IMR-90 (cell line): Measurements from ENCODE around the gene SLIT1. TPM values are rescaled to one million over a fixed set of nuclear protein-coding genes. Genes with fewer than 3 reads are reported as not detected.

Experiments
- ATAC-seq: fragments of 200-7000 bp; cut with Tn5 transposase; 2 replicates; pipeline ENCODE4 v1.9.1; 2020; ENCODE audit warnings: low read depth, mild to moderate bottlenecking, moderate library complexity
- BruUV-seq: library from RNA; stranded (reverse); fragments of 400-500 nt; replicated peaks from 2 replicates; lab custom pipeline; 2021; lab: Mats Ljungman, UMichigan
- CTCF ChIA-PET: fragments of 300-600 bp; formaldehyde crosslinking; extraction: SDS; loops from one replicate; lab custom pipeline; 2021; ENCODE audit warnings: antibody characterized with exemption; lab: Yijun Ruan, JAX
- POLR2A ChIA-PET: fragments of 300-600 bp; sonication (Branson Sonifier 250); formaldehyde crosslinking; loops from one replicate; lab custom pipeline; 2022; ENCODE audit warnings: antibody characterized with exemption; ENCODE audit not compliant: unreplicated experiment; lab: Charles Lee
- DNase-seq: peaks from one replicate; pipeline ENCODE4 v3.0.0; 2013
- H2AFZ ChIP-seq: replicated peaks from 2 replicates; pipeline ENCODE3; 2013; ENCODE audit warnings: low read length, mild to moderate bottlenecking; ENCODE audit not compliant: poor library complexity
- H2AK5ac ChIP-seq: 2 replicates; pipeline ENCODE4 v1.6.1; 2013; ENCODE audit warnings: low read depth, low read length, inconsistent platforms
- H2AK9ac ChIP-seq: replicated peaks from 2 replicates; pipeline ENCODE3; 2013; ENCODE audit warnings: mild to moderate bottlenecking, low read depth, low read length, moderate library complexity; ENCODE audit not compliant: poor library complexity
- H2BK120ac ChIP-seq: 2 replicates; pipeline ENCODE4 v1.6.1; 2013; ENCODE audit warnings: low read depth, low read length, inconsistent platforms
- H2BK15ac ChIP-seq: 3 replicates; pipeline ENCODE4 v1.6.1; 2013; ENCODE audit warnings: low read depth, low read length, inconsistent platforms
- H2BK20ac ChIP-seq: 2 replicates; pipeline ENCODE4 v1.6.1; 2013; ENCODE audit warnings: low read depth, mild to moderate bottlenecking, inconsistent platforms, low read length, moderate library complexity
- H2BK5ac ChIP-seq: 2 replicates; pipeline ENCODE4 v1.6.1; 2013; ENCODE audit warnings: mild to moderate bottlenecking, low read depth, low read length, inconsistent platforms; ENCODE audit not compliant: poor library complexity, severe bottlenecking
- H3K14ac ChIP-seq: replicated peaks from 2 replicates; pipeline ENCODE4 v1.6.1; 2013; ENCODE audit warnings: low read depth, low read length, inconsistent platforms
- H3K18ac ChIP-seq: 2 replicates; pipeline ENCODE4 v1.6.1; 2013; ENCODE audit warnings: low read depth, low read length, control low read depth
- H3K23ac ChIP-seq: 2 replicates; pipeline ENCODE4 v1.6.1; 2013; ENCODE audit warnings: low read depth, low read length, inconsistent platforms
- H3K27ac ChIP-seq: 2 replicates; pipeline ENCODE4 v1.5.1; 2013; ENCODE audit warnings: mild to moderate bottlenecking, control low read depth, low read length; ENCODE audit not compliant: insufficient read depth
- H3K27me3 ChIP-seq: 2 replicates; pipeline ENCODE4 v1.6.1; 2013; ENCODE audit warnings: low read length; ENCODE audit not compliant: control insufficient read depth, insufficient read depth
- H3K36me3 ChIP-seq: 2 replicates; pipeline ENCODE4 v1.6.1; 2013; ENCODE audit warnings: low read length, mixed read lengths; ENCODE audit not compliant: control insufficient read depth, insufficient read depth
- H3K4ac ChIP-seq: 2 replicates; pipeline ENCODE4 v1.6.1; 2013; ENCODE audit warnings: low read depth, low read length, inconsistent platforms
- H3K4me1 ChIP-seq: 2 replicates; pipeline ENCODE4 v1.6.1; 2013; ENCODE audit warnings: low read length, mixed read lengths; ENCODE audit not compliant: control insufficient read depth, insufficient read depth
- H3K4me2 ChIP-seq: 2 replicates; pipeline ENCODE4 v1.6.1; 2013; ENCODE audit warnings: low read depth, mild to moderate bottlenecking, control low read depth, low read length, moderate library complexity
- H3K4me3 ChIP-seq: 2 replicates; pipeline ENCODE4 v1.5.1; 2013; ENCODE audit warnings: low read depth, mild to moderate bottlenecking, control low read depth, low read length, moderate library complexity; ENCODE audit not compliant: insufficient read depth
- H3K56ac ChIP-seq: 2 replicates; pipeline ENCODE4 v1.6.1; 2013; ENCODE audit warnings: low read length, inconsistent platforms; ENCODE audit not compliant: insufficient read depth; ENCODE audit errors: extremely low read depth
- H3K79me1 ChIP-seq, 2 experiments: 2 replicates each; pipeline ENCODE4 v1.6.1; 2013; ENCODE audit warnings: low read length in 2 of 2, inconsistent platforms in 1 of 2, low read depth in 1 of 2
- H3K9ac ChIP-seq: 2 replicates; pipeline ENCODE4 v1.6.1; 2013; ENCODE audit warnings: low read depth, low read length, control low read depth
- H3K9me1 ChIP-seq: 2 replicates; pipeline ENCODE4 v1.6.1; 2013; ENCODE audit warnings: low read length, inconsistent platforms; ENCODE audit not compliant: insufficient read depth
- H3K9me3 ChIP-seq: 2 replicates; pipeline ENCODE4 v1.6.1; 2013; ENCODE audit warnings: low read length; ENCODE audit not compliant: control insufficient read depth, insufficient read depth
- H4K20me1 ChIP-seq: 2 replicates; pipeline ENCODE4 v1.6.1; 2013; ENCODE audit warnings: low read length, inconsistent platforms; ENCODE audit not compliant: insufficient read depth
- H4K5ac ChIP-seq: 2 replicates; pipeline ENCODE4 v1.6.1; 2013; ENCODE audit warnings: mild to moderate bottlenecking, low read depth, low read length, control low read depth
- H4K8ac ChIP-seq, 2 experiments: 2 replicates each; pipeline ENCODE4 v1.6.1; 2013; ENCODE audit warnings: low read depth in 2 of 2, low read length in 2 of 2, control low read depth in 1 of 2, inconsistent platforms in 1 of 2
- H4K91ac ChIP-seq: 2 replicates; pipeline ENCODE4 v1.6.1; 2013; ENCODE audit warnings: low read depth, low read length, inconsistent platforms; ENCODE audit not compliant: insufficient read depth
- BHLHE40 ChIP-seq: fragments of 150-350 bp; IDR thresholded peaks from 2 replicates; pipeline ENCODE4 v1.6.1; 2016; ENCODE audit warnings: mild to moderate bottlenecking, low read depth, low read length
- CEBPB ChIP-seq: IDR thresholded peaks from 2 replicates; pipeline ENCODE4 v1.6.1; 2012; ENCODE audit warnings: low read depth, low read length, improper control_type of control experiment
- CHD1 ChIP-seq: IDR thresholded peaks from 2 replicates; pipeline ENCODE4 v1.6.1; 2012; ENCODE audit warnings: low read depth, low read length, improper control_type of control experiment
- FOS ChIP-seq: fragments of 150-350 bp; IDR thresholded peaks from 2 replicates; pipeline ENCODE4 v1.6.1; 2016; ENCODE audit warnings: low read depth, low read length
- MAFK ChIP-seq: IDR thresholded peaks from 2 replicates; pipeline ENCODE4 v1.6.1; 2012; ENCODE audit warnings: low read depth, low read length, improper control_type of control experiment
- MAZ ChIP-seq: IDR thresholded peaks from 2 replicates; pipeline ENCODE4 v1.6.1; 2012; ENCODE audit warnings: low read depth, mild to moderate bottlenecking, low read length, improper control_type of control experiment, moderate library complexity, borderline replicate concordance
- NFE2L2 ChIP-seq: fragments of 150-350 bp; IDR thresholded peaks from 2 replicates; pipeline ENCODE4 v1.6.1; 2016; ENCODE audit warnings: low read depth, mild to moderate bottlenecking, low read length
- POLR2A ChIP-seq: IDR thresholded peaks from 2 replicates; pipeline ENCODE4 v1.6.1; 2012; ENCODE audit warnings: mild to moderate bottlenecking, low read depth, low read length
- RAD21 ChIP-seq: IDR thresholded peaks from 2 replicates; pipeline ENCODE4 v1.6.1; 2012; ENCODE audit warnings: low read length, improper control_type of control experiment
- RCOR1 ChIP-seq: IDR thresholded peaks from 2 replicates; pipeline ENCODE4 v1.6.1; 2012; ENCODE audit warnings: mild to moderate bottlenecking, low read length, improper control_type of control experiment; ENCODE audit not compliant: insufficient replicate concordance
- SMC3 ChIP-seq: fragments of 150-350 bp; IDR thresholded peaks from 2 replicates; pipeline ENCODE4 v1.6.1; 2016; ENCODE audit warnings: low read depth, mild to moderate bottlenecking, antibody characterized with exemption, low read length, moderate library complexity
- WGBS, 2 experiments: methylation state at CpG; one replicate each; pipeline versions ENCODE4 v1.1.5 to v1.1.7; 2013; ENCODE audit warnings: missing lambda C conversion rate in 2 of 2; ENCODE audit not compliant: insufficient read length in 1 of 2; ENCODE audit errors: extremely low coverage in 2 of 2; 5-methylcytosine and 5-hydroxymethylcytosine counted together
- dilution Hi-C: fragments of 300-500 bp; cut with HindIII; formaldehyde crosslinking; loops from one replicate; pipeline ENCODE4 v1.14.3; 2018; ENCODE audit warnings: low sequenced_read_pairs; ENCODE audit not compliant: unreplicated experiment
- in situ Hi-C: fragments of 300-500 bp; cut with MboI; formaldehyde crosslinking; loops from 3 replicates; pipeline ENCODE4 v1.14.3; 2019; ENCODE audit warnings: low sequenced_read_pairs, inconsistent platforms, mixed read lengths
- intact Hi-C: fragments of 100-400 bp; cut with micrococcal nuclease; formaldehyde crosslinking; loops from 2 replicates; pipeline ENCODE4 v1.10.0; 2022
- polyA plus RNA-seq, 3 experiments: library from polyadenylated mRNA; depleted of rRNA; stranded (reverse); fragments of >200 nt; gene quantifications; 2 replicates each; pipeline ENCODE4 v1.2.3, GENCODE V29; 2012; ENCODE audit warnings: low replicate concordance in 1 of 3
- total RNA-seq: library from RNA; depleted of rRNA; stranded (reverse); fragments of >200 nt; gene quantifications from 2 replicates; pipeline ENCODE4 v1.2.3, GENCODE V29; 2012
- TF ChIP-seq, protein P1 (sequence below): conservative IDR thresholded peaks from 2 replicates; pipeline ENCODE4 v1.5.1; 2012; ENCODE audit warnings: mild to moderate bottlenecking, low read depth, low read length, improper control_type of control experiment
- TF ChIP-seq, protein P2 (sequence below): fragments of 150-350 bp; IDR thresholded peaks from 2 replicates; pipeline ENCODE4 v1.6.1; 2016; ENCODE audit warnings: low read depth, mild to moderate bottlenecking, low read length, moderate library complexity, borderline replicate concordance

The SLIT1 gene
- total and polyA plus RNA-seq, 2 of the 4 experiments (the other 2 are of a cell fraction) = under 0.01 TPM

DNA sequence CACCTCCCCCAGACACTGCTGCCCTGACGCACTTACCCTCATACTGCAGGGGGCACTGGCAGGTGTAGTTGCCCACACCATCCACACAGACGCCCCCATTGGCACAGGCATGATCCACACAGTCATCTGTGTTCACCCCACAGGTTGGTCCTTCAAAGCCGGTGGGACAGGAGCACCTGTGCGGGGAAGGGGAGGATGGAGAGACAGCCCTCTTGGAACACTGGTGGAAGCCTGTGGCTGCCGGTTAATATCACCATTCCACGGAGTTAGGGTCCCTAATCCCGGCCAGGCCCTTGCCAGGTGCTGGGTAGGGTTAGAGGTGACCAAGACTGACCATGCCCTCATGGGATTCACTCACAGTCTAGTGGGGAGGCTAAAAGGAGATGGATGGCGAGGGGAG, 171.8 kb downstream of the SLIT1 start:
- in situ Hi-C loops = no loop called here
- H3K9ac ChIP-seq = no peak overlapping the region
- no peak overlapping the region for H3K23ac ChIP-seq
- no peaks in the 10 kb centered on the region for H3K4me1 ChIP-seq
- no peak for ATAC-seq
- no peak overlapping the region for H3K4me2 ChIP-seq
- no peak for DNase-seq
- H4K8ac ChIP-seq = no peak overlapping the region
- no peak overlapping the region for H3K27ac ChIP-seq
- peaks cover 17% of the 10 kb centered on the region for H3K27me3 ChIP-seq
- no peak overlapping the region for H2BK15ac ChIP-seq
- no peaks in the 10 kb centered on the region for H3K79me1 ChIP-seq
- no peak overlapping the region for H2BK5ac ChIP-seq
- H3K9me1 ChIP-seq = no peaks in the 10 kb centered on the region
- H2BK20ac ChIP-seq = no peak overlapping the region
- no peak overlapping the region for H3K14ac ChIP-seq
- no peak overlapping the region for H3K4me3 ChIP-seq
- no peak overlapping the region for H4K5ac ChIP-seq
- no peaks in the 10 kb centered on the region for H3K9me3 ChIP-seq
- H3K56ac ChIP-seq = no peak overlapping the region
- H2AK5ac ChIP-seq = no peak overlapping the region
- CTCF ChIA-PET = no interaction called here
- dilution Hi-C loops = no loop called here
- no CpG with 5 or more reads among the region's 8 CpGs for WGBS, 2 experiments
- H4K91ac ChIP-seq = no peak overlapping the region
- H2BK120ac ChIP-seq = no peak overlapping the region
- TF ChIP-seq BHLHE40 = no peak
- no peak for TF ChIP-seq MAZ
- TF ChIP-seq, protein P1, sequence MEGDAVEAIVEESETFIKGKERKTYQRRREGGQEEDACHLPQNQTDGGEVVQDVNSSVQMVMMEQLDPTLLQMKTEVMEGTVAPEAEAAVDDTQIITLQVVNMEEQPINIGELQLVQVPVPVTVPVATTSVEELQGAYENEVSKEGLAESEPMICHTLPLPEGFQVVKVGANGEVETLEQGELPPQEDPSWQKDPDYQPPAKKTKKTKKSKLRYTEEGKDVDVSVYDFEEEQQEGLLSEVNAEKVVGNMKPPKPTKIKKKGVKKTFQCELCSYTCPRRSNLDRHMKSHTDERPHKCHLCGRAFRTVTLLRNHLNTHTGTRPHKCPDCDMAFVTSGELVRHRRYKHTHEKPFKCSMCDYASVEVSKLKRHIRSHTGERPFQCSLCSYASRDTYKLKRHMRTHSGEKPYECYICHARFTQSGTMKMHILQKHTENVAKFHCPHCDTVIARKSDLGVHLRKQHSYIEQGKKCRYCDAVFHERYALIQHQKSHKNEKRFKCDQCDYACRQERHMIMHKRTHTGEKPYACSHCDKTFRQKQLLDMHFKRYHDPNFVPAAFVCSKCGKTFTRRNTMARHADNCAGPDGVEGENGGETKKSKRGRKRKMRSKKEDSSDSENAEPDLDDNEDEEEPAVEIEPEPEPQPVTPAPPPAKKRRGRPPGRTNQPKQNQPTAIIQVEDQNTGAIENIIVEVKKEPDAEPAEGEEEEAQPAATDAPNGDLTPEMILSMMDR = no peak
- TF ChIP-seq CHD1 = no peak
- no peak for TF ChIP-seq NFE2L2
- no peak for TF ChIP-seq SMC3
- TF ChIP-seq POLR2A = no peak
- TF ChIP-seq FOS = no peak
- TF ChIP-seq, protein P2, sequence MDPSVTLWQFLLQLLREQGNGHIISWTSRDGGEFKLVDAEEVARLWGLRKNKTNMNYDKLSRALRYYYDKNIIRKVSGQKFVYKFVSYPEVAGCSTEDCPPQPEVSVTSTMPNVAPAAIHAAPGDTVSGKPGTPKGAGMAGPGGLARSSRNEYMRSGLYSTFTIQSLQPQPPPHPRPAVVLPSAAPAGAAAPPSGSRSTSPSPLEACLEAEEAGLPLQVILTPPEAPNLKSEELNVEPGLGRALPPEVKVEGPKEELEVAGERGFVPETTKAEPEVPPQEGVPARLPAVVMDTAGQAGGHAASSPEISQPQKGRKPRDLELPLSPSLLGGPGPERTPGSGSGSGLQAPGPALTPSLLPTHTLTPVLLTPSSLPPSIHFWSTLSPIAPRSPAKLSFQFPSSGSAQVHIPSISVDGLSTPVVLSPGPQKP = no peak
- TF ChIP-seq CEBPB = no peak
- no peak for TF ChIP-seq RAD21
- TF ChIP-seq MAFK = no peak
- no peak for TF ChIP-seq RCOR1
- no peaks in the 10 kb centered on the region for H4K20me1 ChIP-seq
- H2AK9ac ChIP-seq = no peak overlapping the region
- no peak overlapping the region for H3K18ac ChIP-seq
- H3K36me3 ChIP-seq = no peaks in the 10 kb centered on the region
- POLR2A ChIA-PET = no interaction called here
- intact Hi-C loops = no loop called here
- no peak overlapping the region for H3K4ac ChIP-seq
- BruUV-seq = no TSS peak
- peak overlapping the region; percentile 23 for H2AFZ ChIP-seq
